T-helper 2 cell treated with Interferon-gamma antibody and Interleukin-4, amounts not matched to agents 100 ng/mL and 5 ng/mL, for 36 hours (primary cell): ENCODE results near the gene PPIAL4G. TPM values are rescaled to one million over a fixed set of nuclear protein-coding genes. Genes with fewer than 3 reads are reported as not detected.

ENCODE experiments used
- total RNA-seq: library from RNA; stranded (reverse); gene quantifications from 2 replicates; pipeline ENCODE4 v1.2.3, GENCODE V29; 2022

PPIAL4G gene
- total RNA-seq, 1 donor from 2014 or later, result 0.41 TPM

Other genes starting within 250 kb of the PPIAL4G start
- gene NBPF14, start 112.7 kb upstream of the PPIAL4G start, total RNA-seq, result 26.9 and 28.1 TPM in 2 replicates